HG03575 (cell line): ENCODE results near the gene CASK.
"Not testable (repeated sequence)": the region's sequence is repeated elsewhere in the genome, so short reads cannot be mapped to it uniquely, and the experiment has no call there.

Experiments used
- ATAC-seq: cut with Tn5 transposase; IDR thresholded peaks from one replicate; pipeline ENCODE4 v1.9.1; 2021; ENCODE audit not compliant: unreplicated experiment, insufficient number of reproducible peaks, low FRiP score; ENCODE audit errors: extremely low read depth

CASK gene

DNA sequence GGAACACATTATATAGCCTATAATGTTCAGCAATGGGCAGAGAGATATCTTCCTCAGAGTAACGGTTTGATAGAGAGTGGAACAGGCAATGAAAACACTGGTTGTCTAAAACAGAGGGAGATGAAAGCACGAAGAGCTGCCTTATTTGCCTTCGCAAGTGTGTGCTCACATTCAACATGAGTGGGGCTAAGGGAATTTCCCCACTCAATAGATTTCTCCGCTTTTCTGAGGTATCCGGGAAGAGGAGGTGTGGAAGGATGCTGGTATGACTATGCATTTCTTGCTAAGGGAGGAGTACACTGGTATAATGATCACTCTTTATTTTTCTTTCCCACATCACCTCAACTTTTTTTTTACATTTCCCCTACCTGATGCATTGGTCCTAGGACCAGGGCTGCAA is 207.1 kb downstream of the CASK start:
- no peak for ATAC-seq

DNA sequence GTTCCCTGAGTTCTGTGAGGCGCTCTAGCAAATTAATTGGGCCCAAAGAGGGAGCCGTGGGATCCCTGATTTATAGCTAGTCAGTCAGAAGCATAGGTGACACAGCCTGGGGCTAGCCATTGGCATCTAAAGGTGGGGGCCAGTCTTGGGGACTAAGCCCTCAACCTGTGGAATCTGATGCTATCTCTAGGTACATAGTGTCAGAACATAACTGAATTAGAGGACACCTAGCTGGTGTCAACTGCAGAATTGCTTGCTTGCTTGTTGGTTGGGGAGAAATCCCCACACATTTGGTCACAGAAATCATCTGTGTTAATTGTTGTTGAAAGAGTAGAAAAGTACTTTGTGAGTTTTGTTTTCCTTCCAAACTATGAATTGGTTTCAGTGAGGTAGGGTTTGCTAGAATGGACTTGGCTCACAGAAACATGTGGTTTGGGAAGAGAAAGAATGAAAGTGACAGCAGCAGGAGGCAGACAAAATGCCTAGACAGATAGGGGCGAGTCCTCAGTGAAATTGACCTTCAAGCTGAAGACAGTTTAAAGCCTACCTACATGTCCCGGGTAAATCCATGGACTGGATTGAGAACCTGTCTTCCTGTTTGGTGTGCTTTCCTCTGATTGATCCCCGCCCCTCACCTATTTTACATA is 212.2 kb downstream of the CASK start:
- no peak for ATAC-seq

GRCh38 chrX:41708486-41708885 is 214.9 kb downstream of the CASK start:
- no peak for ATAC-seq

- ATAC-seq, result no peak
These were observed 216.1 kb downstream of the CASK start for GRCh38 chrX:41707218-41707617.

- ATAC-seq, result peak; percentile 52
These were observed 217.5 kb downstream of the CASK start for GRCh38 chrX:41705680-41706374.

GRCh38 chrX:41705042-41705441 is 218.3 kb downstream of the CASK start:
- no peak for ATAC-seq

- ATAC-seq, result no peak
These were observed 219.8 kb downstream of the CASK start for GRCh38 chrX:41703574-41704029.

- no peak for ATAC-seq
These were observed 227.9 kb downstream of the CASK start for GRCh38 chrX:41695426-41695825.

- no peak for ATAC-seq
These were observed 230.3 kb downstream of the CASK start for GRCh38 chrX:41693024-41693423.

- ATAC-seq, result no peak
These were observed 231.1 kb downstream of the CASK start for GRCh38 chrX:41692162-41692749.

DNA sequence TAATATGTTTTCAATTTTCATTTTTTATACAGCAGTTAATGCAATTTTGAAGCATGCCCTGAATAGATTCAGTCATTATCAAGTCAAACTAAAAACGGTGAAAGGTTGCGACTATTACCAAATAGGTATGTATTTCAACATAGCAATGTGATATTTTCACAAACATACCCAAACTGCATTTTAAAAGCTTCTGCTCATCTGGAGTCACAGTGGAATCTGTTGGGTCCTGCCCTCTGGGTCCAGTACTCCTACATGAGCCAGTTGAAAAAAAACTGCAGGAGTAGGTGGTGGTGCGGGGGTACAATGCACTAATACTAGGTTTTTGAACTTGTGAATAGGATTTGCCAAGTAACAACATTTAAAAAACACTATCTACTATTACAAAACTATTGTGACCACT is 233.6 kb downstream of the CASK start:
- no peak for ATAC-seq

DNA sequence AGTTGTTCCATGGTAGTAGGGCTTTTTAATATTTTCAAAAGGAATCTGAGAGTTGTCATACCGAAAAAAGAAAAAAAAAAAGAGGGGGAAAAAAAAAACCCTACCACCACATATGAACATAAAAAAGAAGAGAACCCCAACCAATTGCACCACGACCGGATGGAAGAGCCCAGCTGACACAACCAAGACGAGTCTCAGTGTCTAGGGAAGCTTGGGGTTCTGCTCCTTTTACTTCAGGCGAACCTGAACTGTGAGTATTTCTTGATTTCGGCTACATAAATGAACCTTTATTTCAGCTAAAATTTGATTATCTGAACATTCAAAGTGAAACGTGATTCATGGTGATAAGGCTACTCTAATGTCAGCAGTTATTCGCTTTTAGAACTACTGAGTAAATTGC is 234.5 kb downstream of the CASK start, which contains the start of gene GPR34:
Gene GPR34 (plus strand): TSS at position 139 of the 400 bp plus-strand sequence. CDS start 6,661 bp downstream, outside the sequence.
- ATAC-seq, result no peak

DNA sequence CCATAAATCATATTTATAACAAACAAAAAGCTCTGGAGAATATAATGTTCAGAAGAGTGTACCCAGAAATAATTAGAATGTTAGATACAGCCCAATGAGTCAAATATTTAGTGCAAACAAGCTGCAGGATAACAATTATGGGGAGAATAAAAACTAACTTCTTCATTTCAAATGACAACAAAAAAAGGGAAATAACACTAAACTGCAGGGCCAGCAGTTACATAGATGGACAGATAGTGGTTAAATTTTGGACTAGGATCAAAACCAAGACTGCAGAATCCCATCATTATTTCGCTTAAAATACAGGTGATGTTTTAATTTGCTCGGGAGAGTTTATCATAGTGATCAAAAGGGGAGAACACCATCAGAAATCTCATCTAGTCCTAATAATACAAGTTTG is 235.2 kb downstream of the CASK start:
- ATAC-seq, result no peak

GRCh38 chrX:41686788-41687187 is 236.6 kb downstream of the CASK start:
- ATAC-seq, result no peak

GRCh38 chrX:41684940-41685339 is 238.4 kb downstream of the CASK start:
- ATAC-seq, result no peak

DNA sequence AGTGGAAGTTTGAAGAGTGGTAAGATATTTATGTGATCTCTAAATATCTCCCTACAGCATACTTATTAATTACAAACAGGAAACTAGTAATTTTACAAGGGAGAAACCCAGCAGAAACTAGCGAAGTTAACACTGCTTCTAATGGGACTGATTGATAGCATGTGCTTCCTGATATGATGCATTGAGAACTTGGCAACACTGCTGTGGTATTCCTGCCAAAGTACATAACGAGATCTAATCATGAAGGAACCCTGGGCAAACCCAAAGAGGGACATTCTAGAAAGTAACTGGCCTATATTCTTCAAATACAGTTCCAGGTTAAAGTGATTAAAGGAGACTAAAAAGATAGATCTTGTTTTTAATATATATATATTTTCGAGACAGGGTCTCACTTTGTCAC is 239.2 kb downstream of the CASK start:
- no peak for ATAC-seq

- no peak for ATAC-seq
These were observed 245.9 kb downstream of the CASK start for GRCh38 chrX:41677183-41678060.

- not testable (repeated sequence) for ATAC-seq
These were observed 247.0 kb downstream of the CASK start for GRCh38 chrX:41676361-41676760.

DNA sequence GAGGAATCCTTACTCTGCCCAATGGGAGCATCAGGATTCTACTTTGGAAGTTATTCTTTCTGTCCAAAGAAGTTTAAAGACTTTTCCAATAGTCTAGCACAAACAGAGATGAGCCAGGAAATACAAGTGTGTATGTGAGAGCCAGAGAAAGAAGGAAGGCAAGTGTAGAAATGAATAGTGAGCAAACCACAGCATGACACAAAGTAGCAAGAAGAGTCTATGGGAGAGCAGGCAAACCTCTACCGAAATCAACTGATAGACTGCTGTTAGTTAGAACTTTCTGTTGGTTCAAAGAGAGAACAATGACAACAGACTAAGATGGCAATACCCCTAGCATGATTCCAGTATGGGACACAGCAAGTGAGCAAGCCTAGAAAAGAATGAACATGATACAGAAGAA is 250.7 kb downstream of the CASK start:
- ATAC-seq, result no peak
